HG03159 (cell line): ENCODE measurements around the gene ANTXR2.

Experiments used
- ATAC-seq: cut with Tn5 transposase; IDR thresholded peaks from one replicate; pipeline ENCODE4 v1.9.1; 2021; ENCODE audit warnings: mild to moderate bottlenecking, moderate library complexity; ENCODE audit not compliant: unreplicated experiment

ANTXR2 gene

DNA sequence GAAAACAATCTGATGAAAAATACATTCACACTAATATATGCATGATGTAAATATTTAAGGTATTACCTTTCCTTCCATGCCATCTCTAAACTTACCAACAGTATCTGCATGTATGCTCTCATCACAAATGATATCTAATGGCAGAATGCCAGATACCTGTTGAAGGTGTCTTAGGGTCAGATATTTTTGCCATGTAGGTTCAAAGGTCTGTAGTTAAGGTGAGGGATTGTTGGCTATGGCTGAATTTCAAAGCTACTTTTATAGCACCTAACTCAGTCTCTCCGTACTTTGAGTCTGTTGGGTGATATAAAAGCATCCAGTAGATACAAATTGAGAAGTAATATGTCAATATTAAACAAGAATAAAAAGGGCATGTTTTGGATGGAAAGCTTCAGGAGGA lies 19.8 kb upstream of the ANTXR2 start:
- ATAC-seq = no peak

- ATAC-seq = no peak
Observed at GRCh38 chr4:80092088-80092487, 19.1 kb upstream of the ANTXR2 start.

DNA sequence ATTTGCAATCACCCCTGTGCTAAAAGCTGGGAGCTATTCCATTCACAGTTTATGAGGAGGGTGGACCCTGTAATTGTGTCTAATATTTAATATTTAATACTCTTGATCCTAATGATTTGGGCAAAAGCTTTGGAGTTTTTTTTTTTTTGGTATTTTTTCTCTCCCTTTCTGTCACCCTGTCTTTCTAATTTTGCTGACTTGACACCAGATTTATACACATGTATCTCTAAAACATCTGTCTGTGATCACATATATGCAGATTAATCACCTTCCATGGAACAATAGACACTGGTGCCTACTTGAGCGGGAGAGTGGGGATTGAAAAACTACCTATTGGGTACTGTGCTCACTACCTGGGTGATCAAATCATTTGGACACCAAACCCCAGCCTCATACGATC lies 18.7 kb upstream of the ANTXR2 start:
- ATAC-seq = no peak

DNA sequence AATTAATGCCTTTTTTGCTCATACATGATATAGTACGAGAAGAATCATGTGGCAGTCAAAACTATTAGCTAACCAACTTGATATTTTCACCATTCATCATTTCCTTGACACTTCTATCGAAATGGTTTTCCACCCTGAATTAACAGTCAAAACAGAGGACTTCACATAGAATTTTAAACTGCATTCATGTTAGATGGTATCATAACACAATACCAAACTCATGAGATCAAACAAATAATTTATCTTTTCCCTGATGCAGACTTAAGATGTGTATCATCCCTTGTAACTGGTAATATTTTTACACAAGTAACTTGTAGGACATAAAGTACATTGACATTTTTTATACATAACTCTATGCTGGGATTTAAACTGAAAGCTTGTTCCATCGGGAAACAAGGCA lies 18.2 kb upstream of the ANTXR2 start:
- no peak for ATAC-seq

DNA sequence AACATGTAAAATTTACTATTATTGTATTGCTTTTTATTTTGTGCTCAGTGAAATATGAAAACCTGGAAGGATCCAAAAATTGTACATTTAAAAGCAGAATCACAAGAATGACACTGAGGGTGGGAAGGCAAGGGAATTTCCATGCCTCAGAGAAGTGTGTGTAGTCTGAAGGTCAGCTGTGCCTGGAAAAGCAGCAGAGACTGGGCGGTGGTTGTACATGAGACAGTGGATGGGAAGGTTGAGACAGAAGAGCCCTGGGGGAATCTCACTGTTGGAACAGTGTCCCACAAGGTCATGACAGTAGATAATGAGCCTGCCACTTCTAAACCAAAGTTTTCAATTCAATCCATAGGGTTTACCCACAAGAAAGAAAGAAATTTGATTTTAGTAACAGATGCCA lies 17.1 kb upstream of the ANTXR2 start:
- no peak for ATAC-seq

- ATAC-seq = no peak
Observed at GRCh38 chr4:80088471-80088870, 15.4 kb upstream of the ANTXR2 start.

- no peak for ATAC-seq
Observed at GRCh38 chr4:80086296-80086695, 13.3 kb upstream of the ANTXR2 start.

GRCh38 chr4:80085081-80085480 lies 12.1 kb upstream of the ANTXR2 start:
- no peak for ATAC-seq

DNA sequence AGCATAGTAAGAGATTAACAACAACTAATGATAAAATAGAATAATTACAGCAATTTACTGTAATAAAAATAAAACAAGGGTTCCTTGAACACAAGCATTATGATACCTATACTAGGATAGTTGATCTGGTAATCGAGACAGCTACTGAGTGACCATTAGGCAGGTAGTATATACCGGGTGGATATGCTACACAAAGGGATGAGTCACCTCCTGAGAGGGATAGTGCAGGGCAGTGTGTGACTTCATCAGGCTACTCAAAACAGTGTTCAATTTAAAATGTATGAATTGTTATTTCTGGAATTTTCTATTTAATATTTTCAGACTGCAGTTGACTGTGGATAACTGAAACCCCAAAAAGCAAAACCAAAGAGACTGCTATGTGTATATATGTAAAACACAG lies 9.7 kb upstream of the ANTXR2 start:
- no peak for ATAC-seq

DNA sequence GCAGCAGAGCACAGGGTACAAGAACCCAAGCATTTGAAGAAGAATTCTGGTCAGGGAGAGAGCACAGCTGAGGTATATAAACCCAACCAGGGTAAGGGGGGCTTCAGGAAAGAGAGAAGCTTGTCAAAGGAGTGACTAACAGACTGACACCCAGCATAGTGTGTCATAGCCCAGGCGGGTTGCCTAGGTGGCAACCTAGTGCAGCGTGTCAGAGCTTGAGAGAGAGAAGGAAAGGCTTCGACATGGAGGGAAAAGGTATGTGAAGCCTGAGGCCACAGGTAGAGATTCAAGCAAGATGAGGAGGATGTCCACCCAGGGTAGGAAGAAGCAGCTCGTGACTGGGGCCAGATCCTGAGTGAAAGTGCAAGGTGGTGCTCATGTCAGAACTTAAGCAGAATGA lies 8.5 kb upstream of the ANTXR2 start:
- no peak for ATAC-seq

- ATAC-seq = no peak
Observed at GRCh38 chr4:80079255-80079923, 6.4 kb upstream of the ANTXR2 start.

- no peak for ATAC-seq
Observed at GRCh38 chr4:80078346-80079092, 5.5 kb upstream of the ANTXR2 start.

GRCh38 chr4:80077639-80078038 lies 4.6 kb upstream of the ANTXR2 start:
- ATAC-seq = no peak

DNA sequence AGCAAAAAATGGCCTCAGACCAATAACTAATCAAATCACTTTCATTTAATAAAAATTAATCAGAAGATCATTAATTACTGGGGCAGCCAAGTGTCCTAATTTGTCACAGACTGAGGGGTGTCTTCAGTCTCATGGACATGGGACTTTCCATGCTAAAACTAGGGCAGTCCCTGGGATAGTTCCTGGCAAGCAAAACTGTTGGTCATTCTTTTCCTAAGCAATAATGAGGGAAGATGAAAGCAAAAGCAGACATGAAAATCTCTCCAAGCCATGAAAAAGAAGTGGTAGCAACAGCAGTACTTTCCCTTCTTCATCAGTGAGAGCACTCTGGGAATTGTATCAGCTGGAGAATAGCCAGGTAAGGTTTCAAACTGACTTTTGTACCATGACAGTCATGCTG lies 3.7 kb upstream of the ANTXR2 start:
- no peak for ATAC-seq

DNA sequence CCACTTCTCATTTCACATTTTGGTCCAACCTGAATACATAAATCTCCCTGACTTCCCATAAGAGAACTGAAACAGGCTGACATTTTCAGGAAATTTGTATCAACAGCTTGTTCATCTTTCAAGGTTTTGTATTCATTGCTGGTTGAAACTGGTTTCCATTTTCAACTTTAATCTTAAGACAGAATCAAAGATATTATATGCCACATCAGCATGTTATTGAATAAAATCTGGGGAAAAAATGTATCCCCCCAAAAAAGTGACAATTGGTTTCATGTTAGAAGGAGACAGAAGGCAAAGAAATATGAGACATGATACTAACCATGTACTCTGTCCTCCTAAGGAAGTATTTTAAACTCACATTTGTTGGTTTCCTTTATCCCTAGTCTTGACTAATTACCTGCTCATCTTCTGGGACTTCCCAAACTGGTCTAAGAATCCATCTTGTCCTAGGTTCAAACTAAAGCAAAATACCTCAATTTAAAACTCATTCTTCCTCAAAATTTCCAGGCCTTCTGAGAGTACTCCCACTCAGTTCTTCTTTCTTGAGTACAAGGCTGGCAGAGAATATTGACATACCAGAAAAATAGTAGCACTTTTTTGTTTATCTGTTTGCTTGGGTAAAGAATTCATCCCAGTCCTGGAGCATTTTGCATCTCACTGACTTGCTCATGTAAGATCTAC lies 3.1 kb upstream of the ANTXR2 start:
- no peak for ATAC-seq

- ATAC-seq = no peak
Observed at GRCh38 chr4:80074651-80075050, 1.6 kb upstream of the ANTXR2 start.

DNA sequence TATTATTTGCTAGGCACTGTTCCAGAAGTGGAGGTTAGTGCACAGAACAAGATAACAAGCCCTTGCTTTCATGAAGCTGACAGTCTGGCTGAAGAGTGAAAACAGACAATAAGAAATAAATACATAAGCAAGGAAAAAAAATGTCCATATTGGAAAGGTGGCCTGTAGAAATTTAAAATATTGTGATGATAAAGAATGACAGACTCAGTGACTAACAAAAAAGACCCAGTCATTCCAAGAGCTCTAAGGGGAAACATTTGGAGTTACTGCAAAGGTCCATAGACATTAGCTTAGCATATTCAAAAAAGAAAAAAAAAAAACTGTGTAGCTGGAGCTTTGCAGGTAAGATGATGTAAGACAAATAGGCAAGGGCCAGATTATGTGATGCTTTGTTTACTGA lies 1.0 kb upstream of the ANTXR2 start:
- no peak for ATAC-seq

- ATAC-seq = peak; percentile 51
Observed at GRCh38 chr4:80073473-80074008, 512 bp upstream of the ANTXR2 start.

DNA sequence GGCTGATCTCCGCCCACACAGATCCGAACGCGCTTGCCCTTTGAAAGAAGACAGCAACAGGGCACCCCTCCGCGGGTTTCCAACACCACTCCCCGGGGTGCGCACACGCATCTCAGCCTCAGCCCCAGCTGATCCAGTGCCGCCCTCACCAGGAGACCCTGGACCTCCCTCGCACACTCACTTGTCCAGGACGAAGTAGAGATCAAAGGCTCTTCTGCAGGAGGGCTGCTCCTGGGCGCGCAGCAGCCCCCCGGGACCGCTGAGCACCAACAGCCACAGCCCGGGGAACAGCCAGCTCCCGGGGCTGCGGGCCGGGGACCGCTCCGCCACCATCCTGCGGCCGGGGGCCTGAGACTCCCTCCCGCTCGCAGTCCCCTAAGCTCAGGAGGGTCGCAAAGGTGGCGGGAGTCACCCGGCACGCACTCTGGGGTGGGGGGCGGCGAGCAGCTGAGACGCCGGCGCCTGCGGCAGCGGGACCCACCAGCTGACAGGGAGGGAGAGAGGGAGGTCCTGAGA lies 743 bp downstream of the ANTXR2 start:
- peak; percentile 35 for ATAC-seq

DNA sequence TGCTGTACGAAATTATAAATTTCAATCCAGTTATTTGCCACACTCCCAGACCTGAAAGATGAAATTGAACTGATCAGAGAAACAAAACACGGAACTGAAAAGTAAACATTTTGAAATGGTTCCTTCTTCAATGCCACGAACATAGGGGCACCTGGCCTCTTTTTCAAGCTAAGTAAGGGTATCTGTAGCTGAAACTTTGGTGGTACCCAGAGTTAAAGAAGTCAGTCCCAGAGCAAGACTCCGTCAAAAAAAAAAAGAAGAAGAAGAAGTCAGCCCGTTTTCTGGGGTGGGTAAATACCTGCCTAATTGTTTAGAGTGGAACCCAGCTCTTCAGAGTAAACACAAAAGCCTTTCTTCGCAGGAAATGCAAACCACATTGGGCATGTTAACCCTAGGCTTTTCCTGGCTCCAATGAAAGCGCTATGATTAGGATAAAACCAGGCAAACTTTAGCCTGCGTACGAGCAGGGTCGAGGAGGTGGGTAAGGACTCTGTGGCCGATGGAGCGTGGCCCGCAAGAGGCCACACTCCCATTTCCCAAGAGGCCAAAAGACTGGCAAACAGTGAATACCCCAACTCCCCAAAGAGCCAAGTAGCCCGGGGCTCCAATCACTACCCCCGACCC lies 1.3 kb downstream of the ANTXR2 start:
- ATAC-seq = peak; percentile 32
